WTC11 (cell line): ENCODE results near the gene DYRK1A. TPM values are rescaled to one million over a fixed set of nuclear protein-coding genes. Genes with fewer than 3 reads are reported as not detected.

Experiments used
- ATAC-seq: fragments of 200-7000 bp; cut with Tn5 transposase; 2 replicates; pipeline ENCODE4 v1.10.0; 2021; ENCODE audit warnings: mild to moderate bottlenecking, moderate library complexity
- CTCF ChIA-PET: fragments of 300-600 bp; sonication (Branson Sonifier 250); formaldehyde crosslinking; loops from one replicate; lab custom pipeline; 2021; ENCODE audit warnings: antibody characterized with exemption; lab: Charles Lee
- POLR2A ChIA-PET: fragments of 350-600 bp; sonication (Branson Sonifier 250); formaldehyde crosslinking; loops from one replicate; lab custom pipeline; 2021; ENCODE audit warnings: antibody characterized with exemption; lab: Charles Lee
- DNase-seq: peaks from one replicate; pipeline ENCODE4 v3.0.0; 2021; ENCODE audit warnings: low spot score
- H3K27ac Mint-ChIP-seq: 2 replicates; pipeline ENCODE4 v1.8.0; 2021; ENCODE audit warnings: mixed read lengths
- H3K27me3 Mint-ChIP-seq: 2 replicates; pipeline ENCODE4 v1.8.0; 2021; ENCODE audit warnings: low read depth, mild to moderate bottlenecking, moderate library complexity, mixed read lengths
- H3K36me3 Mint-ChIP-seq: 2 replicates; pipeline ENCODE4 v1.8.0; 2021; ENCODE audit warnings: mixed read lengths
- H3K4me1 Mint-ChIP-seq: 2 replicates; pipeline ENCODE4 v1.8.0; 2022; ENCODE audit warnings: mixed read lengths
- H3K4me3 Mint-ChIP-seq: 2 replicates; pipeline ENCODE4 v1.8.0; 2021; ENCODE audit warnings: mild to moderate bottlenecking, moderate library complexity, mixed read lengths
- H3K9me3 Mint-ChIP-seq: 2 replicates; pipeline ENCODE4 v1.8.0; 2021; ENCODE audit warnings: mixed read lengths
- ATF1 ChIP-seq: sonication (generic); formaldehyde crosslinking; IDR thresholded peaks from 2 replicates; pipeline ENCODE4 v1.8.1; 2023; ENCODE audit warnings: mild to moderate bottlenecking, moderate library complexity, missing genetic modification reagents
- ATF2 ChIP-seq: sonication (generic); formaldehyde crosslinking; IDR thresholded peaks from 2 replicates; pipeline ENCODE4 v1.8.1; 2022; ENCODE audit warnings: low read depth, missing genetic modification reagents, borderline replicate concordance
- EMX1 ChIP-seq: fragments of 250-450 bp; sonication (Bioruptor Pico); IDR thresholded peaks from 2 replicates; pipeline ENCODE4 v1.8.0; 2021; ENCODE audit warnings: mild to moderate bottlenecking
- FOXJ3 ChIP-seq: sonication (generic); formaldehyde crosslinking; IDR thresholded peaks from 2 replicates; pipeline ENCODE4 v1.9.0; 2021; ENCODE audit warnings: missing genetic modification reagents, mild to moderate bottlenecking, borderline replicate concordance
- GTF2I ChIP-seq: fragments of 250-450 bp; sonication (Bioruptor Pico); conservative IDR thresholded peaks from 2 replicates; pipeline ENCODE4 v1.4.0; 2021; ENCODE audit warnings: mild to moderate bottlenecking
- IRF2 ChIP-seq: sonication (generic); formaldehyde crosslinking; IDR thresholded peaks from 2 replicates; pipeline ENCODE4 v1.8.0; 2022; ENCODE audit warnings: low read depth, missing genetic modification reagents, borderline replicate concordance
- MLX ChIP-seq: sonication (generic); formaldehyde crosslinking; IDR thresholded peaks from 2 replicates; pipeline ENCODE4 v1.8.1; 2023; ENCODE audit warnings: mild to moderate bottlenecking, missing genetic modification reagents, moderate library complexity
- MYBL2 ChIP-seq: sonication (generic); formaldehyde crosslinking; IDR thresholded peaks from 2 replicates; pipeline ENCODE4 v1.8.1; 2023; ENCODE audit warnings: mild to moderate bottlenecking, moderate library complexity, missing genetic modification reagents
- NFATC4 ChIP-seq: fragments of 250-450 bp; sonication (Bioruptor Pico); IDR thresholded peaks from 2 replicates; pipeline ENCODE4 v1.9.0; 2021; ENCODE audit warnings: mild to moderate bottlenecking
- NFYB ChIP-seq: sonication (generic); formaldehyde crosslinking; conservative IDR thresholded peaks from 2 replicates; pipeline ENCODE4 v1.8.0; 2022; ENCODE audit warnings: low read depth, missing genetic modification reagents
- RELA ChIP-seq: sonication (generic); formaldehyde crosslinking; IDR thresholded peaks from 2 replicates; pipeline ENCODE4 v1.8.1; 2022; ENCODE audit warnings: missing genetic modification reagents, mild to moderate bottlenecking, borderline replicate concordance
- TCF7 ChIP-seq: sonication (generic); formaldehyde crosslinking; IDR thresholded peaks from 2 replicates; pipeline ENCODE4 v1.8.0; 2022; ENCODE audit warnings: mild to moderate bottlenecking, low read depth, missing genetic modification reagents, moderate library complexity
- TEAD1 ChIP-seq: sonication (generic); formaldehyde crosslinking; IDR thresholded peaks from 2 replicates; pipeline ENCODE4 v1.8.0; 2022; ENCODE audit warnings: mild to moderate bottlenecking, missing genetic modification reagents
- ZNF263 ChIP-seq: sonication (generic); formaldehyde crosslinking; IDR thresholded peaks from 2 replicates; pipeline ENCODE4 v1.8.1; 2022; ENCODE audit warnings: low read depth, mild to moderate bottlenecking, moderate library complexity, missing genetic modification reagents
- ZNF396 ChIP-seq: fragments of 250-450 bp; sonication (Bioruptor Pico); IDR thresholded peaks from 2 replicates; pipeline ENCODE4 v1.8.0; 2021; ENCODE audit warnings: mild to moderate bottlenecking, moderate library complexity, borderline replicate concordance
- ZNF416 ChIP-seq: fragments of 250-450 bp; sonication (Bioruptor Pico); IDR thresholded peaks from 2 replicates; pipeline ENCODE4 v1.9.0; 2021; ENCODE audit warnings: mild to moderate bottlenecking, inconsistent platforms
- total RNA-seq: library from RNA; stranded (reverse); gene quantifications from 3 replicates; pipeline ENCODE4 v1.2.3, GENCODE V29; 2021
- TF ChIP-seq, protein P1 (sequence below): sonication (generic); formaldehyde crosslinking; IDR thresholded peaks from 2 replicates; pipeline ENCODE4 v1.8.1; 2022; ENCODE audit warnings: missing genetic modification reagents, borderline replicate concordance
- TF ChIP-seq, protein P2 (sequence below): sonication (generic); formaldehyde crosslinking; IDR thresholded peaks from 2 replicates; pipeline ENCODE4 v1.8.1; 2022; ENCODE audit warnings: mild to moderate bottlenecking, moderate library complexity, missing genetic modification reagents
- TF ChIP-seq, protein P3 (sequence below): sonication (generic); formaldehyde crosslinking; IDR thresholded peaks from 2 replicates; pipeline ENCODE4 v1.8.0; 2023; ENCODE audit warnings: missing genetic modification reagents
- TF ChIP-seq, protein P4 (sequence below): fragments of 250-450 bp; sonication (Bioruptor Pico); IDR thresholded peaks from 2 replicates; pipeline ENCODE4 v1.8.0; 2021; ENCODE audit warnings: mild to moderate bottlenecking
- TF ChIP-seq, protein P5 (sequence below): fragments of 250-450 bp; sonication (Bioruptor Pico); IDR thresholded peaks from 2 replicates; pipeline ENCODE4 v1.9.0; 2021; ENCODE audit warnings: mild to moderate bottlenecking, borderline replicate concordance

Gene DYRK1A
- total RNA-seq, 1 experiment from 2014 or later, result 56.5 TPM

DNA sequence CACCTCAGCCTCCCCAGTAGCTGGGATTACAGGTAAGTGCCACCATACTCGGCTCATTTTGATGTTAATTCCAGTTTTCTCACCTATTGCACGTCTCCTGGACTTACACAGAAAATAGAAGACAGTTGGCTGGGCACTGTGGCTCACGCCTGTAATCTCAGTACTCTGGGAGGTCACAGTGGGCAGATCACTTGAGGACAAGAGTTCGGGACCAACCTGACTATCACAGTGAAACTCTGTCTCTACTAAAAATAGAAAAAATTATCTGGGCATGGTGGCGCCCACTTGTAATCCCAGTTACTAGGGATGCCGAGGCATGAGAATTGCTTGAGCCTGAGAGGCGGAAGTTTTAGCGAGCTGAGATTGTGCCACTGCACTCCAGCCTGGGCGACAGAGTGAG lies 44.1 kb downstream of the DYRK1A start (continued):
- no peak for TF ChIP-seq MLX (CRISPR knock-in tag)
- TF ChIP-seq MYBL2 (CRISPR knock-in tag), result no peak
- TF ChIP-seq GTF2I, result no peak
- TF ChIP-seq ATF2 (CRISPR knock-in tag), result no peak
- TF ChIP-seq TEAD1 (CRISPR knock-in tag), result no peak

- peak overlapping the region; percentile 8 for H3K27ac Mint-ChIP-seq
- CTCF ChIA-PET, result no interaction called here
- ATAC-seq, result 0 out of 2 replicates have a peak, but pooled peaks have one; percentile 28
- POLR2A ChIA-PET, result interaction anchor here (0.7 kb wide), 1 partner anchor 21 kb away, joined by 3 read pairs; no protein-coding TSS in a partner anchor
- H3K36me3 Mint-ChIP-seq, result no peaks in the 10 kb centered on the region
- H3K27me3 Mint-ChIP-seq, result no peaks in the 10 kb centered on the region
- TF ChIP-seq, protein P1, sequence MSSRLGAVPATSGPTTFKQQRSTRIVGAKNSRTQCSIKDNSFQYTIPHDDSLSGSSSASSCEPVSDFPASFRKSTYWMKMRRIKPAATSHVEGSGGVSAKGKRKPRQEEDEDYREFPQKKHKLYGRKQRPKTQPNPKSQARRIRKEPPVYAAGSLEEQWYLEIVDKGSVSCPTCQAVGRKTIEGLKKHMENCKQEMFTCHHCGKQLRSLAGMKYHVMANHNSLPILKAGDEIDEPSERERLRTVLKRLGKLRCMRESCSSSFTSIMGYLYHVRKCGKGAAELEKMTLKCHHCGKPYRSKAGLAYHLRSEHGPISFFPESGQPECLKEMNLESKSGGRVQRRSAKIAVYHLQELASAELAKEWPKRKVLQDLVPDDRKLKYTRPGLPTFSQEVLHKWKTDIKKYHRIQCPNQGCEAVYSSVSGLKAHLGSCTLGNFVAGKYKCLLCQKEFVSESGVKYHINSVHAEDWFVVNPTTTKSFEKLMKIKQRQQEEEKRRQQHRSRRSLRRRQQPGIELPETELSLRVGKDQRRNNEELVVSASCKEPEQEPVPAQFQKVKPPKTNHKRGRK, result no peak
- TF ChIP-seq IRF2 (CRISPR knock-in tag) (no peak), ZNF396 (CRISPR knock-in tag) (no peak), ZNF263 (CRISPR knock-in tag) (no peak), ZNF416 (CRISPR knock-in tag) (no peak), EMX1 (CRISPR knock-in tag) (no peak), ATF1 (CRISPR knock-in tag) (no peak)
- H3K4me1 Mint-ChIP-seq, result peaks cover 54% of the 10 kb centered on the region
- no peak overlapping the region for H3K4me3 Mint-ChIP-seq
- DNase-seq, result no peak
- no peaks in the 10 kb centered on the region for H3K9me3 Mint-ChIP-seq
These were observed 46.2 kb downstream of the DYRK1A start for GRCh38 chr21:37412603-37413360.

DNA sequence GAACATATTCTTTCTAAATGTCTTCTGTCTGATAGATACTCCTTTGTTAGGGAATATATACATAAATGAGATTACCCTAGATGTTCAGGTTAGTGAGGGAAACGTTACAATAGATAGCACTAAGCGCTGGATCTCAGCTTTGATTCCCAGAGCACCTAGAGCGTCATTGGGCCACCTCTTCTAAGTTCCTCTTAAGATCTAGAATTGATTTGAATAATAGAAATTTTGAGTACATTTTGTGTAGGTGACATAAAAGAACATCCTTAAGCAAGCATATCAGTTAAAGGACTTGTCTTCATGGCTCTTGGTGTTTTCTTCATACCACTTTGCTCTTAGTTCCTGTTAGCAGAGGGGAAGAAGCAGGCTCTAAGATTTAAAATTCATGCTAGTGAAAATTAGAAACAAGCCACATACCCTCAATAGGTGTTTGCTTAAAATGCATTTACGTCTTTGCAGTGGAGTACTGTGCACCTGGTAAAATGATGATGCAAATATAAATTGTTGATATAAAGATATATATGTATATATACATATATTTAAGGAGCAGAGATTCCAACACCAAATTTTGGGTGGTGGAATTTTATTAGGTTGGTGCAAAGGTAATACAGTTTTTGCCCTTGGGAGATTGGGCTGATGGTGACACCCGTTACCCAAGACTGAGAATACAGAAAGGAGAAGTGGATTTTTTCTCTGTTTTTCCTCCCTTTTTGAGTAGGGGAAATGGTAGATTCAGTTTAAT lies 47.1 kb downstream of the DYRK1A start:
- Mint-ChIP-seq H3K27ac (no peak overlapping the region; the same call in 1 of the 2 replicates), H3K4me1 (peaks cover 52% of the 10 kb centered on the region), H3K36me3 (no peaks in the 10 kb centered on the region), H3K27me3 (no peaks in the 10 kb centered on the region), H3K9me3 (no peaks in the 10 kb centered on the region), H3K4me3 (no peak overlapping the region)
- ATAC-seq (no peak), DNase-seq (no peak)
- ChIA-PET POLR2A (no interaction called here), CTCF (no interaction called here)
- TF ChIP-seq FOXJ3 (CRISPR knock-in tag) (no peak), EMX1 (CRISPR knock-in tag) (no peak), NFYB (no peak), NFATC4 (CRISPR knock-in tag) (no peak), TCF7 (no peak), RELA (CRISPR knock-in tag) (no peak), ZNF416 (CRISPR knock-in tag) (no peak)
- TF ChIP-seq, protein P2, sequence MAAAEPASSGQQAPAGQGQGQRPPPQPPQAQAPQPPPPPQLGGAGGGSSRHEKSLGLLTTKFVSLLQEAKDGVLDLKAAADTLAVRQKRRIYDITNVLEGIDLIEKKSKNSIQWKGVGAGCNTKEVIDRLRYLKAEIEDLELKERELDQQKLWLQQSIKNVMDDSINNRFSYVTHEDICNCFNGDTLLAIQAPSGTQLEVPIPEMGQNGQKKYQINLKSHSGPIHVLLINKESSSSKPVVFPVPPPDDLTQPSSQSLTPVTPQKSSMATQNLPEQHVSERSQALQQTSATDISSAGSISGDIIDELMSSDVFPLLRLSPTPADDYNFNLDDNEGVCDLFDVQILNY (CRISPR knock-in tag), result no peak
- TF ChIP-seq, protein P3, sequence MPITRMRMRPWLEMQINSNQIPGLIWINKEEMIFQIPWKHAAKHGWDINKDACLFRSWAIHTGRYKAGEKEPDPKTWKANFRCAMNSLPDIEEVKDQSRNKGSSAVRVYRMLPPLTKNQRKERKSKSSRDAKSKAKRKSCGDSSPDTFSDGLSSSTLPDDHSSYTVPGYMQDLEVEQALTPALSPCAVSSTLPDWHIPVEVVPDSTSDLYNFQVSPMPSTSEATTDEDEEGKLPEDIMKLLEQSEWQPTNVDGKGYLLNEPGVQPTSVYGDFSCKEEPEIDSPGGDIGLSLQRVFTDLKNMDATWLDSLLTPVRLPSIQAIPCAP, result no peak
- TF ChIP-seq, protein P4, sequence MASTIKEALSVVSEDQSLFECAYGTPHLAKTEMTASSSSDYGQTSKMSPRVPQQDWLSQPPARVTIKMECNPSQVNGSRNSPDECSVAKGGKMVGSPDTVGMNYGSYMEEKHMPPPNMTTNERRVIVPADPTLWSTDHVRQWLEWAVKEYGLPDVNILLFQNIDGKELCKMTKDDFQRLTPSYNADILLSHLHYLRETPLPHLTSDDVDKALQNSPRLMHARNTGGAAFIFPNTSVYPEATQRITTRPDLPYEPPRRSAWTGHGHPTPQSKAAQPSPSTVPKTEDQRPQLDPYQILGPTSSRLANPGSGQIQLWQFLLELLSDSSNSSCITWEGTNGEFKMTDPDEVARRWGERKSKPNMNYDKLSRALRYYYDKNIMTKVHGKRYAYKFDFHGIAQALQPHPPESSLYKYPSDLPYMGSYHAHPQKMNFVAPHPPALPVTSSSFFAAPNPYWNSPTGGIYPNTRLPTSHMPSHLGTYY (CRISPR knock-in tag), result no peak
- TF ChIP-seq, protein P5, sequence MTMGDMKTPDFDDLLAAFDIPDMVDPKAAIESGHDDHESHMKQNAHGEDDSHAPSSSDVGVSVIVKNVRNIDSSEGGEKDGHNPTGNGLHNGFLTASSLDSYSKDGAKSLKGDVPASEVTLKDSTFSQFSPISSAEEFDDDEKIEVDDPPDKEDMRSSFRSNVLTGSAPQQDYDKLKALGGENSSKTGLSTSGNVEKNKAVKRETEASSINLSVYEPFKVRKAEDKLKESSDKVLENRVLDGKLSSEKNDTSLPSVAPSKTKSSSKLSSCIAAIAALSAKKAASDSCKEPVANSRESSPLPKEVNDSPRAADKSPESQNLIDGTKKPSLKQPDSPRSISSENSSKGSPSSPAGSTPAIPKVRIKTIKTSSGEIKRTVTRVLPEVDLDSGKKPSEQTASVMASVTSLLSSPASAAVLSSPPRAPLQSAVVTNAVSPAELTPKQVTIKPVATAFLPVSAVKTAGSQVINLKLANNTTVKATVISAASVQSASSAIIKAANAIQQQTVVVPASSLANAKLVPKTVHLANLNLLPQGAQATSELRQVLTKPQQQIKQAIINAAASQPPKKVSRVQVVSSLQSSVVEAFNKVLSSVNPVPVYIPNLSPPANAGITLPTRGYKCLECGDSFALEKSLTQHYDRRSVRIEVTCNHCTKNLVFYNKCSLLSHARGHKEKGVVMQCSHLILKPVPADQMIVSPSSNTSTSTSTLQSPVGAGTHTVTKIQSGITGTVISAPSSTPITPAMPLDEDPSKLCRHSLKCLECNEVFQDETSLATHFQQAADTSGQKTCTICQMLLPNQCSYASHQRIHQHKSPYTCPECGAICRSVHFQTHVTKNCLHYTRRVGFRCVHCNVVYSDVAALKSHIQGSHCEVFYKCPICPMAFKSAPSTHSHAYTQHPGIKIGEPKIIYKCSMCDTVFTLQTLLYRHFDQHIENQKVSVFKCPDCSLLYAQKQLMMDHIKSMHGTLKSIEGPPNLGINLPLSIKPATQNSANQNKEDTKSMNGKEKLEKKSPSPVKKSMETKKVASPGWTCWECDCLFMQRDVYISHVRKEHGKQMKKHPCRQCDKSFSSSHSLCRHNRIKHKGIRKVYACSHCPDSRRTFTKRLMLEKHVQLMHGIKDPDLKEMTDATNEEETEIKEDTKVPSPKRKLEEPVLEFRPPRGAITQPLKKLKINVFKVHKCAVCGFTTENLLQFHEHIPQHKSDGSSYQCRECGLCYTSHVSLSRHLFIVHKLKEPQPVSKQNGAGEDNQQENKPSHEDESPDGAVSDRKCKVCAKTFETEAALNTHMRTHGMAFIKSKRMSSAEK (CRISPR knock-in tag), result no peak
